ENCODE data around the gene TAF1D.
A peak's percentile ranks its signal among the peaks of the same experiment; 100 is the strongest.
"Not testable (repeated sequence)": the region's sequence is repeated elsewhere in the genome, so short reads cannot be mapped to it uniquely, and the experiment has no call there.

Gene TAF1D

GRCh38 chr11:93747122-93747521 lies 5.8 kb upstream of the TAF1D start:
- no peak for DNase-seq (ENCODE audit: low spot score)

- DNase-seq (ENCODE audit: low spot score): no peak
Observed at GRCh38 chr11:93746101-93746500, 4.8 kb upstream of the TAF1D start.

- DNase-seq (ENCODE audit: low spot score): not testable (repeated sequence)
Observed at GRCh38 chr11:93745005-93745755, 3.9 kb upstream of the TAF1D start.

GRCh38 chr11:93744669-93745004 lies 3.3 kb upstream of the TAF1D start:
- DNase-seq (ENCODE audit: low spot score): no peak

GRCh38 chr11:93743291-93743690 lies 2.0 kb upstream of the TAF1D start:
- no peak for DNase-seq (ENCODE audit: low spot score)

- DNase-seq (ENCODE audit: low spot score): peak; percentile 68
Observed at GRCh38 chr11:93741882-93742226, 559 bp upstream of the TAF1D start.

- DNase-seq (ENCODE audit: low spot score): peak; percentile 67
Observed at GRCh38 chr11:93740730-93741093, 583 bp downstream of the TAF1D start.

- DNase-seq (ENCODE audit: low spot score): peak; percentile 84
Observed at GRCh38 chr11:93740031-93740729, 1.1 kb downstream of the TAF1D start.

GRCh38 chr11:93738647-93739081 lies 2.6 kb downstream of the TAF1D start:
- peak; percentile 39 for DNase-seq (ENCODE audit: low spot score)

GRCh38 chr11:93737904-93738612 lies 3.2 kb downstream of the TAF1D start:
- DNase-seq (ENCODE audit: low spot score): peak; percentile 71

GRCh38 chr11:93736129-93736528 lies 5.2 kb downstream of the TAF1D start:
- DNase-seq (ENCODE audit: low spot score): no peak

GRCh38 chr11:93735627-93736026 lies 5.7 kb downstream of the TAF1D start:
- peak; percentile 30 for DNase-seq (ENCODE audit: low spot score)

GRCh38 chr11:93734427-93735222 lies 6.7 kb downstream of the TAF1D start:
- DNase-seq (ENCODE audit: low spot score): peak; percentile 30

- DNase-seq (ENCODE audit: low spot score): no peak
Observed at GRCh38 chr11:93733474-93733873, 7.8 kb downstream of the TAF1D start.

- DNase-seq (ENCODE audit: low spot score): no peak
Observed at GRCh38 chr11:93732237-93732892, 8.9 kb downstream of the TAF1D start.

GRCh38 chr11:93730108-93731107 lies 10.9 kb downstream of the TAF1D start:
- peak; percentile 27 for DNase-seq (ENCODE audit: low spot score)

GRCh38 chr11:93729129-93729616 lies 12.1 kb downstream of the TAF1D start:
- no peak for DNase-seq (ENCODE audit: low spot score)

- DNase-seq (ENCODE audit: low spot score): no peak
Observed at GRCh38 chr11:93728792-93729128, 12.5 kb downstream of the TAF1D start.

GRCh38 chr11:93727985-93728791 lies 13.1 kb downstream of the TAF1D start:
- DNase-seq (ENCODE audit: low spot score): no peak

- no peak for DNase-seq (ENCODE audit: low spot score)
Observed at GRCh38 chr11:93724089-93724488, 17.2 kb downstream of the TAF1D start.

Measured in RKO (cell line).